Thoracic aorta (tissue), 2 donors: ENCODE data around the gene SLC6A11. TPM values are rescaled to one million over a fixed set of nuclear protein-coding genes. Genes with fewer than 3 reads are reported as not detected.

Experiments used
- ATAC-seq: fragments of 150-250 bp; one replicate; pipeline ENCODE4 v1.8.0; 2017; ENCODE audit warnings: low read depth; ENCODE audit not compliant: insufficient number of reproducible peaks, low FRiP score
- DNase-seq: peaks from one replicate; pipeline ENCODE4 v3.0.0-alpha.2; 2020; ENCODE audit warnings: low spot score
- H3K27ac ChIP-seq, 2 donors: fragments of 200-600 bp; sonication (generic); 1 replicate in 1 of 2; 2 replicates in 1 of 2; pipeline ENCODE4 v1.5.1; 2016; ENCODE audit warnings: mild to moderate bottlenecking in 2 of 2, moderate library complexity in 2 of 2
- H3K27me3 ChIP-seq: fragments of 200-600 bp; sonication (generic); replicated peaks from 2 replicates; pipeline ENCODE4 v1.6.0; 2016; ENCODE audit warnings: mild to moderate bottlenecking; ENCODE audit not compliant: insufficient read depth
- H3K36me3 ChIP-seq: fragments of 200-600 bp; sonication (generic); one replicate; pipeline ENCODE4 v1.5.1; 2016
- H3K4me1 ChIP-seq, 2 donors: fragments of 200-600 bp; sonication (generic); 1 replicate in 1 of 2; 2 replicates in 1 of 2; pipeline versions ENCODE4 v1.5.1 to v1.6.0; 2016; ENCODE audit warnings: low read depth in 2 of 2, mild to moderate bottlenecking in 1 of 2; ENCODE audit not compliant: control insufficient read depth in 1 of 2
- H3K4me3 ChIP-seq: fragments of 200-600 bp; sonication (generic); 2 replicates; pipeline ENCODE4 v1.5.1; 2016; ENCODE audit warnings: mild to moderate bottlenecking
- H3K9me3 ChIP-seq: fragments of 200-600 bp; sonication (generic); 2 replicates; pipeline ENCODE4 v1.5.1; 2016
- total RNA-seq, 2 donors: library from RNA; depleted of rRNA; stranded (reverse); fragments of >200 nt; gene quantifications; one replicate each; pipeline versions ENCODE4 v1.1.0 to v1.2.3, GENCODE V29; 2016
- TF ChIP-seq, protein P1 (sequence below): fragments of 200-600 bp; sonication (generic); IDR thresholded peaks from one replicate; pipeline ENCODE4 v1.5.1; 2019; ENCODE audit warnings: antibody characterized with exemption

SLC6A11 gene
- total RNA-seq, 2 donors from 2014 or later = not detected

- no peak for ATAC-seq
Observed at GRCh38 chr3:10781981-10782380, 34.0 kb upstream of the SLC6A11 start.

DNA sequence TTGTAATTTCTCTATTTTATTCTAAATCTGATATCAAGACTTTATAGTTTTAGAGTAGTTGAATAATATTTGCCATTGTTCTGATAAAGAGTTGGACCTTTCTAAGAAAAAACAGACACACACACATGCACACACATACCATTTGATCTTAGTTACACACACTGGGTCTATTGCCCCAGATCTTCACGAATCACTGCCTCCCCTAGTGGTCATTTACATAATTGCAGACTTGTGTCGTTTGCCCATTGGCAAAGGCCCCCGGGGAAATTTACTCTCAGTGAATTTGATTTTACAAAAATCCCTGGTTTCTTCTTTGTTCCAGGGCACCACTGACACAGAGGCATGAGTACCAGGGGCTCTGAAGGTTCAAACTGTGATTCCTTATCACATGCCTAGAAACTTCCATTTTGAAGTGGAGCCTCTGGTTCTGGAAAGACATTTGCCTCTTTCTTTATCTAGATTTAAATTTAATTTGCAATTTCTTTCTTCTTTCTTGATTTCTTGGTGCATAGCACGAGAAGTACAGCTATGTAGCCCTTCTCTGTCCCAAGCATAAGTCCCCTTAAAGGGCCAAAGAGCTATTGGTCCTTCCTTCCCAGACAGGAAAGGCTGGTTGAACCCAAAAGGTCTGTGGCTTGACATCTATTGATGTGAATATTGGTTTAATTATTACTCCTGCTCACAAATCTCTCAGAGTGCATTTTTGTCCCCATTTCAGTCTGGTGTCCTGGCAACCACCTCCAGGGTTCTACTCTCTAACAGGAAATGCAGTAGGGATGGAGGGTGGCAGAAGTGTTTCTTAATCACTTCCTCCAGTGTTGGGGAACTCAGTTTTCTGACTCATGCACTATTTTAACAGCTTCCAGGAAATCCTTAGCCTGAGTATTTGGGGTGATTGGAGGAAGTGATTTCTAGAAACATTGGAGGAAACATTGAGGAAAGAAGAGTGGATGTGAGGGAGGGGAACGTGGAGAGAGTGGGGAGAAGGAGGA lies 32.4 kb upstream of the SLC6A11 start:
- Histone ChIP-seq H3K36me3 (no peaks in the 10 kb centered on the region), H3K9me3 (no peaks in the 10 kb centered on the region), H3K4me3 (no peak overlapping the region), H3K27ac (no peak overlapping the region), H3K27me3 (no peaks in the 10 kb centered on the region), H3K4me1 (no peaks in the 10 kb centered on the region)
- TF ChIP-seq, protein P1, sequence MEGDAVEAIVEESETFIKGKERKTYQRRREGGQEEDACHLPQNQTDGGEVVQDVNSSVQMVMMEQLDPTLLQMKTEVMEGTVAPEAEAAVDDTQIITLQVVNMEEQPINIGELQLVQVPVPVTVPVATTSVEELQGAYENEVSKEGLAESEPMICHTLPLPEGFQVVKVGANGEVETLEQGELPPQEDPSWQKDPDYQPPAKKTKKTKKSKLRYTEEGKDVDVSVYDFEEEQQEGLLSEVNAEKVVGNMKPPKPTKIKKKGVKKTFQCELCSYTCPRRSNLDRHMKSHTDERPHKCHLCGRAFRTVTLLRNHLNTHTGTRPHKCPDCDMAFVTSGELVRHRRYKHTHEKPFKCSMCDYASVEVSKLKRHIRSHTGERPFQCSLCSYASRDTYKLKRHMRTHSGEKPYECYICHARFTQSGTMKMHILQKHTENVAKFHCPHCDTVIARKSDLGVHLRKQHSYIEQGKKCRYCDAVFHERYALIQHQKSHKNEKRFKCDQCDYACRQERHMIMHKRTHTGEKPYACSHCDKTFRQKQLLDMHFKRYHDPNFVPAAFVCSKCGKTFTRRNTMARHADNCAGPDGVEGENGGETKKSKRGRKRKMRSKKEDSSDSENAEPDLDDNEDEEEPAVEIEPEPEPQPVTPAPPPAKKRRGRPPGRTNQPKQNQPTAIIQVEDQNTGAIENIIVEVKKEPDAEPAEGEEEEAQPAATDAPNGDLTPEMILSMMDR = peak; percentile 54
- DNase-seq (no peak), ATAC-seq (no peak)

More at GRCh38 chr3:10781981-10782380, 34.0 kb upstream of the SLC6A11 start:
- Histone ChIP-seq H3K4me1 (no peaks in the 10 kb centered on the region), H3K27me3 (no peaks in the 10 kb centered on the region), H3K9me3 (no peaks in the 10 kb centered on the region), H3K27ac (no peak overlapping the region), H3K36me3 (no peaks in the 10 kb centered on the region), H3K4me3 (no peak overlapping the region)
- TF ChIP-seq, protein P1 = no peak
- no peak for DNase-seq

DNA sequence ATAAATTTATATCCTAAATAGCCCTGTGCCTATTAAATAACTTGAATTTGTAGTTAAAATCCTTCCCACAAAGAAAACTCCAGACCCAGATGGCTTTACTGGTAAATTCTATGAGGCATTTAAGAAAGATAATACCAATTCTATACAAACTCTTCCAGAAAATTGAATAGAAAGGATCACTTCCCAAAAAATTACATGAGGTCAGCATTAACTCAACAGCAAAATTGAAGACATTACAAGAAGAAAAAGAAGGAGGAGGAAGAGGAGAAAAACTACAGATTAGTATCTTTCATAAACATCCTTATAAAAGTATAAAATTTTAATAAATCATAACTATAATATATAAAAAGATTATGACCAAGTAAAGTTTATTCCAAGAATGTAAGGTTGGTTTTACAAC lies 29.4 kb upstream of the SLC6A11 start:
- TF ChIP-seq, protein P1 = no peak
- H3K36me3 ChIP-seq = no peaks in the 10 kb centered on the region
- H3K9me3 ChIP-seq = no peaks in the 10 kb centered on the region
- H3K27ac ChIP-seq = no peak overlapping the region
- H3K4me3 ChIP-seq = no peak overlapping the region
- DNase-seq (no peak), ATAC-seq (no peak)
- no peaks in the 10 kb centered on the region for H3K4me1 ChIP-seq
- no peaks in the 10 kb centered on the region for H3K27me3 ChIP-seq

- no peaks in the 10 kb centered on the region for H3K9me3 ChIP-seq
- TF ChIP-seq, protein P1 = no peak
- no peak for ATAC-seq
- H3K36me3 ChIP-seq = no peaks in the 10 kb centered on the region
- DNase-seq = no peak
- H3K27me3 ChIP-seq = no peaks in the 10 kb centered on the region
- no peaks in the 10 kb centered on the region for H3K4me1 ChIP-seq
- H3K27ac ChIP-seq = no peak overlapping the region
- H3K4me3 ChIP-seq = no peak overlapping the region
Observed at GRCh38 chr3:10788451-10788850, 27.6 kb upstream of the SLC6A11 start.

DNA sequence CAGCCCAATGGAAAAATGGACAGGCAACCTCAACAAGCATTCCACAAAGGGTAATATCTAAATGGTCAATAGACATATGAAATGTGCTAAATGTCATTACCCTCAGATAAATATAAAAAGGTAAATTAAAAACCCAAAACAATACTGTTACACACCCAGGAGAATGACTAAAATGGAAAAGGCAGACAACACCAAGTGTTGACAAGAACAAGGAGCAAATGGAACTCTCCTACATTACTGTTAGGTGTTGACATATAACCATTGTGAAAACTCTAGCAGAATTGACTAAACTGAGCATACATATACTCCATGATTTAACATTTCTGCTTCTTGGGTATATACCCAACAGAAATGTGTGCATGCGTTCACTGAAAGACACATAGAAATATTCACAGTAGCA lies 25.3 kb upstream of the SLC6A11 start:
- no peaks in the 10 kb centered on the region for H3K27me3 ChIP-seq
- ATAC-seq = no peak
- H3K36me3 ChIP-seq = no peaks in the 10 kb centered on the region
- no peaks in the 10 kb centered on the region for H3K4me1 ChIP-seq
- DNase-seq = no peak
- no peak overlapping the region for H3K4me3 ChIP-seq
- no peaks in the 10 kb centered on the region for H3K9me3 ChIP-seq
- H3K27ac ChIP-seq = no peak overlapping the region
- TF ChIP-seq, protein P1 = no peak
